GM19025 (cell line): ENCODE data around the gene HMMR.
"Not testable (repeated sequence)": the region's sequence is repeated elsewhere in the genome, so short reads cannot be mapped to it uniquely, and the experiment has no call there.

ENCODE experiments used
- ATAC-seq: cut with Tn5 transposase; IDR thresholded peaks from one replicate; pipeline ENCODE4 v1.9.1; 2021; ENCODE audit warnings: mild to moderate bottlenecking, low read depth, moderate library complexity; ENCODE audit not compliant: unreplicated experiment

Gene HMMR

DNA sequence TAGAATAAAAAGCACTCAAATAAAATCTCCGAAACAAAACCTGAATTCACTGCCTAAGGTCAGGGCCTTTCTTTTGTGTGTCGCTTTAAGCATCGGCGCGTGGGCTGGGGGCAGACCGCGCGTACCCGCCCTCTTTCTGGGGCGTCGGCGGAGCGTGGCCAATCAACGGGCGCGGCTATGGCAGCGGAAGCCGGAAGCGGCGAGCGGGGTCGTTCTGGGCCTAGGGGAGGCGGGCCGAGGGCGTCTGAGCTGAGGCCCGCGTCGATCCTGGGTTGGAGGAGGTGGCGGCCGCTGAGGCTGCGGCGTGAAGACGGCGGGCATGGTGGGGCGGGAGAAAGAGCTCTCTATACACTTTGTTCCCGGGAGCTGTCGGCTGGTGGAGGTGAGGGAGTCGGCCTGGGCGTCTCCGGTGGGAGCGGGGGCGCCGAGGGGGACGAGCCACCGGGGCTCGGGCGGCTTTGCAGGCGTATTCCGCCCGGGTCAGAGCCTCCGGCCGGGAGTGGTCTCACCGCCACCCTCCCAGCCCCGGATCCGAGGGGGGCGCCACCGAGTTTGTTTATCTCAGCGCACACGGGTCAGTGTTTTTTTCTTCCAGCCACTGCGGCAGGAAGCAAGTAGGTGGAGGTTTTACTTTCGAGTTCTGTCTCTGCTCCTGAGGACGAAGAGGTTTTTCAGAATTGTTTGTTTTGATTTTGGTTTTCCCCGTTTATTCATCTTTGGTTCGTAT, 45.1 kb downstream of the HMMR start, which contains the start of gene MAT2B:
TSS of gene MAT2B (plus strand) at position 252 of the 727 bp plus-strand sequence. CDS start at position 320, 68 bp downstream.
- ATAC-seq, result peak; percentile 89

DNA sequence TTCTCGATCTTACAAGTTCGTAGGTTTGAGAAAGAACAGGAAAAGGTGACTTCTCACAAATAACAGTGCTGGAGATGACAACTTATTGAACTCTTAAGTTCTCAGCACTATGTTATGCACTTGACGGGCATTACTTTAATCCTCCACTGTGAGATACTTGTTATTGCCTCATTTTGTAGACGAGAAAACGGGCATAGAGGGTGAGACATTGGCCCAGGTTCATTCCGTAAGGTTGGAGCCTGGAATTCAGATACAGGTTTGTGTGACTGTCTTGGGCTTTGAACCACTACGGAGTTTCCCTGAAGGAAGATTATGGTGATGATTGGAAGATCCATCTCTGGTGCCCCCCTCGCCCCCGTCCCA, 45.6 kb downstream of the HMMR start:
- peak; percentile 8 for ATAC-seq

DNA sequence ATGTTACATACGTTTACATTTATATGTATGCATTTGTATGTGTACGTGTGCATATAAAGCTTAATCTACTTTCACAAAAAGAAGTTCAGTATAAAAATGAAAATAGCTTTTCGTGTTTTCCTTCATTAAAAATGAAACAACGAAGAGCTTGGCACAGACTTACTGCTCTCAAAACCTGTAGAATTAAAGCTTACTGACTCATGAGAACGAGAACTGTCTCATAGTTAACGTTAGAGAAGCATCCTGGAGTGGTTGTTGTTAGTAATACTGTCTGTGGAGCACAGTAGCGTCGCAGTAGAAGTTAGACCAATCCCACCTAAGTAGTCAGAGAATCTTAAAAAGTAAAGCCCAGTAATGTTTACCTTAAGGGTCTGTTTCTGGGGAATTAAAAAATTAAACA, 46.3 kb downstream of the HMMR start:
- no peak for ATAC-seq

DNA sequence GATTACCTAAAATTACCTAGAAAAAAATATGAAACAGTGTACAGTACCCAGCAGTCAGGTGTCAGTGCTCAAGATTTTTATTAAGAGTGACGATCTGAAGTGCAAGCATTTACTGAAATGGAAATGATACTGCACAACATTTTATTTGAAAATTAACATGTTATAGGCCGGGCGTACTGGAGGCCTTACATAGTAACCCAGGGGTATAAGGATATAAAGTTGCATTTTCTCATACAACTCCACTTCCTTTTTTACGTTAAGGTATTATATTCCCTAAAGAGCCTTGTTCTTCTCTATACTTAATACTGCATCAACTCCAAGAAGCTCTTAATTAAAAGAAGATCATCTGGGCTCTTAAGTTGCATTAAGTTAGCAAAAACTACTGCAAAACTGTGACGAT, 48.3 kb downstream of the HMMR start:
- ATAC-seq, result no peak

DNA sequence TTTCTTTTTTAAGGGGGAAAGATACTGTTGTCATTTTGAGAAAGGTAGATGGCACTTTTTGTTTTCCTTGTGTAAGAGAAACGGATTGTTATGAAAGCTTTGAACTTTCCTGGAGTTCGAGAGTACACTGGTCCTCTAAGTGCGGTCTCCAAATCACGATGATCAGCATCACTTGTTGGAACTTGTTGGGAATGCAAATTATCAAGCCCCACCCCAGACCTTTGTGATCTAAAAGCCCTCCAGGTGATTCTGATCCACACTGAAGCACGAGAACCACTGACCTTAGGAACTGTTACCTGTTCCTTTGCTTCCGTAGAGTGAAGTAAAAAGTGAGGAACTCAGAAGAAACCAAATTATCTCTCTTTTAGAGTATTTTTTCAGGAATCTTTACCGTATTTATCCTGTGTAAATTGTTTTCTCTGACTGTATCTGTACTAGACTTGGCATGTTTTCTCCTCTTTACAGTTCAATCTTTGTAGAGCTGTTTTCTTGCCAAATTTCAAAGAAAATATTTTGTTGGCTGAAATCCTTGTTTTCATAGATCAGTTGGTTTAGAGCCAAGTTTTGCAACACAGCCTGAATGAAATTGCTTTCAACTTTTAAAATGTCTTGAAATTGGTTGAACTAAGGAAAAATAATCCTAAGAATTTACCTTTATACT, 49.0 kb downstream of the HMMR start:
- no peak for ATAC-seq

DNA sequence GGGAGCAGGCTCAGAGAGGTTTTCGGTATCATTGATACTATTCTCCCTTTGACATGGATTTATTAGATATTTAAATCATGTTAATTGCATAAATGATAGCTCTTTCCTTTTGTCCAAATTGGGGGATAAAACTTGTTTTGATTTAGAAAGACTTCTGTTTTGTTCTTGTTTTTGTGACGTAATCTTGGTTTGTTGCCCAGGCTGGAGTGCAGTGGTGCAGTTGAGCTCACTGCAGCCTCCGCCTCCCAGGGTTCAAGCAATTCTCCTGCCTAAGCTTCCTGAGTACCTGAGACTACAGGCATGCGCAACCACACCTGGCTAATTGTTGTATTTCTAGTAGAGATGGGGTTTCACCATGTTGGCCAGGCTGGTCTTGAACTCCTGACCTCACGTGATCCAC, 52.1 kb downstream of the HMMR start:
- no peak for ATAC-seq

DNA sequence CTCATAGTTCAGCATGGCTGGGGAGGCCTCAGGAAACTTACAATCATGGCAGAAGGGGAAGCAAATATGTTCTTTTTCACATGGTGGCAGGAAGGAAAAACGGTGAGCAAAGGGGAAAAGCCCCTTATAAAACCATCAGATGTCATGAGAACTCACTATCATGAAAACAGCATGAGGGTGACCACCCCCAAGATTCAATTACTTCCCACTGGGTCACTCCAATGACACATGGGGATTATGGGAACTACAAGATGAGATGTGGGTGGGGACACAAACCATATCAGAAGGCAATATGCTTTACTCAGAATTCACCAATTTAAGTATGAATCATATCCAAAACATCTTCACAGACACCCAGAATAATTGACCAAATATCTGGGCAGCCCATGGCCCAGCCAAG, 64.7 kb downstream of the HMMR start:
- no peak for ATAC-seq

DNA sequence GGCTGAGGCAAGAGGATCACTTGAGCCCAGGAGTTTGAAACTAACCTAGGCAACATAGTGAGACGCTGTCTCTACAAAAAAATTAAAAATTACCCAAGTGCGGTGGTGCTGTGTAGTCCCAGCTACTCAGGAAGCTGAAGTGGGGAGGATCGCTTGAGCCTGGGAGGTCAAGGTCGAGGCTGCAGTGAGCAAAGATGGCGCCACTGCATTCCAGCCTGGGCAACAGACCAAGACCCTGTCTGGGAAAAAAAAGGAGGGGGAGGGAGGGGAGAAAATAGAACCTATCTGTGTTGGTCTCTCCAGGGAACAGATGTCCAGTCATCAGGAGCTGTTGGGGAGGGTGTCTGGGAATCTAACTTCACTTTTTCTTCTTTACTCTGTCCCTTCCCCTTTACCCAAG, 69.3 kb downstream of the HMMR start:
- no peak for ATAC-seq

DNA sequence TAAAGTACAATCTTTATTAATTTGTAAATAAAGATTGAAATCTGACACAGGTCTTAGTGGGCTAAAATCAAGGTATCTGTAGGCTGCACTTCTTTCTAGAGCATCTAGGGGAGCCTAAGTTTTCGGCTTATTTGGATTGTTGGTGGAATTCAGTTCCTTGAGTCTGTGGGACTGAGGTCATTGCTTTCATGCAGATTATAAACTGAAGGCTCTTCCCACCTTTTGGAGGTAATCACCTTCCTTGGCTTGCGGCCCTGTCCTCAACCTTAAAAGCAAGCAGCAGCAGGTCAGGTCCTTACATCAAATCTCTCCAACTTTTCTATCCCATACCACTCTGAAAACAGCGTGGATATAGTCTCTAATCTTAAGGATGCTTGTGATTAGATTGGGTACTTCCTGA, 70.8 kb downstream of the HMMR start:
- no peak for ATAC-seq

DNA sequence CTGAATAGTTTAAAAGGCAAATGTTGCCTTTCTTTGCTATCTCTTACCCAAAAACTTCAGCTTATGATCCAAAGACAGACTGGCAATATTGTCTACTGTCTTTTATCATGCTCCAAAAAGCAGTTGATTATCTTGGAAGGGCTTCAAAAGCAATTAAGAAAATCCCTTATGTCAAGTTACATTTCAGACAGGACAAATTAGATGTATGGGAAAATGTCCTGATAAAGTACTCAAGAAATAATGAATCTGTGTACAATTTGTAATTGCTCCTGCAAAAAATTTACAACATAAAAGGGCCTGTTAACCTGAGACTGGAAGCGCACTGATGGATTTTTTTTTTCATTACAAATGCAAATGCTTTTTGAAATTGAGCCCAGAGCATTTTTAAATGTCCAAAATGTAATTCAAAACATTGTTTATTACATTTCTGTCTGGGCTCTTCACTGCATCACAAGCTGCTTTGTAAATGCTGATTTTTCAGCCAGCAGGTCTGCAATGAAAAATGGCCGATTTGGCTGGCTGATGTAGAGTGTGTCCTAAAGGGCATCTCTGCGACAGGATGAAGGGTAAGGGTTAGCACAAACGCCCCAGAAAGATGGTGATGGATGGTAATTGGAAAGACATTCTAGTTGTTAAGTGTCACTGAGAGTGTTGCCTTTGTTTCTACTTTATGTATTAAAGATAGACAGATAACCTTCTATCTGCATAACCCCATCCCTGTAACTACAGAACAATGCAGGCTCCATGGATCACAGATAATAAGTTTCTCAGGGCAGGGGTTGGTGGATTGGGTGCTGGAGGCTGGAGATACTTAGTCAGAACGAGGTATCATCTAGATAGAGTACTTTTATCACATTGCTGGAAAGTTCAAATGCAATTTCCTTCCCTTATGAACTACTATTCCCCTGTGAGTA, 72.0 kb downstream of the HMMR start:
- no peak for ATAC-seq

DNA sequence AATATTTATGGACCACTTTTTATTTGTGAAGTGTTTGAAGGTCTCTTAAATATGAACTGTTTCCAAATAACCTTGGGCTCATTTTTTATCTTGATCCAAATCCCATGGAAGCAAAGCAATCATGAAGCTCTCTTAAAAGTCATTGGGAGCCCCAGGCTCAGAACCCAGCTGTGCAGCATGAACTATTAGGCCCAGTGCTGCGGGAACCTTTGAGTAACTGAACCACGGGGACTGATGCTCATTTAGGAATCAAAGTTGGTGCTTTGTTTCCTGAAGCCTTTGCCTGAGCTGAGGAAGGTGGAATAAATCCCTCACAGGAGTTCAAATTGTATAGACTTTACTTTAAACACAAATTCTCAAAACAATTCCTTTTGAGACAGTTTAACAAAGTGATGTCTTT, 72.8 kb downstream of the HMMR start:
- no peak for ATAC-seq

DNA sequence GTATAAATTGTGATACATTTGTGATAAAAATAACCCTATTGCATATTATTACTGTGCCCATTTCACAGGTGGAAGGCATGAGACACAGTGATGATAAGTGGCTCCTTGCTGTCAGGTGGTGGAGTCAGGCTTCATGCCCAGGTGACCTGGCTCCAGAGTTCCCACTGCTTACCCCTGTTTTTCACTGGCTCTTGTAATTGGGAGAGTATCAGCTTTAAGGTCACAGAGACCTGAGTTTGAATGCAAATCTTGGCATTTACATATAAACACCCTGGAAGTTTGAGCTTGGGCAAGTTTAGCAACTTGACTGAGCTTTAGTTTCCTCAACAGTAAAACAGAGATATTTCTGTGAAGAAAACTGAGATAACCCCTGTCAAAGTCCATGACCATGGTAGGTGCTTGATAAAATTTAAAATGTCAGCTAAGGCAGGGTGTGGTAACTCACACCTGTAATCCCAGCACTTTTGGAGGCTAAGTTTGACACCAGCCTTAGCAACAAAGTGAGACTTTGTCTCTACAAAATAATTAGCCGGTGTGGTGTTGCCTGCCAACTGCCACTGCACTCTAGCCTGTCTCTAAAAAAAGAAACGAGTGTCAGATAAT, 74.2 kb downstream of the HMMR start:
- no peak for ATAC-seq

DNA sequence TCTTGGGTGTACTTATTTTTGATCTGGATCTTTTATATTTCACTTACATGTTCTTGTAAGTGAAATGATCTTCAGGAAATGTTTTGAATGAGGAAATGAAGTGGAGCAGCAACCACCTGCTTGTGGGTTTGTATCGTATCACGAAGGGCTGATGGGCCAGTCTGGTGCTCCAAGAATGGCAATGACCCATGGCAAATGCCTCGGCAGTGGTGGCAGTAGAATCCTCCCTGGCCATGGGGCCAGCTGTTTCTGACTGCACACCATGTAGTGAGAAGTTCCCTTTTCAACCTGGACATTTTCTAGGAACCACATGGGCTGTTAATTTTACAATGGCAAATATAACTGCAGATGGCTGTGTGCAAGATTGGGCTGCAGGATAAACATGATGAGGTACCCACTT, 74.9 kb downstream of the HMMR start:
- no peak for ATAC-seq

DNA sequence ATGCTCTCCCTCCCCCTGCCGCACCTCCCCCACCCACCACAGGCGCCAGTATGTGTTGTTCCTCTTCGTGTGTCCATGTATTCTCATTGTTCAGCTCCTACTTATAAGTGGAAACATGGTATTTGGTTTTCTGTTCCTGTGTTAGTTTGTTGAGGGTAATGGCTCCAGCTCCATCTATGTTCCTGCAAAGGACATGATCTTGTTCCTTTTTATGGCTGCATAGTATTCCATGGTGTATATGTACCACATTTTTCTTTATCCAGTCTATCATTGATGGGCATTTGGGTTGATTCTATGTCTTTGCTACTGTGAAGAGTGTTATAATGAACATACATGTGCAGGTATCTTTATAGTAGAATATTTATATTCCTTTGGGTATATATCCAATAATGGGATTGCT, 76.0 kb downstream of the HMMR start:
- ATAC-seq, result not testable (repeated sequence)

DNA sequence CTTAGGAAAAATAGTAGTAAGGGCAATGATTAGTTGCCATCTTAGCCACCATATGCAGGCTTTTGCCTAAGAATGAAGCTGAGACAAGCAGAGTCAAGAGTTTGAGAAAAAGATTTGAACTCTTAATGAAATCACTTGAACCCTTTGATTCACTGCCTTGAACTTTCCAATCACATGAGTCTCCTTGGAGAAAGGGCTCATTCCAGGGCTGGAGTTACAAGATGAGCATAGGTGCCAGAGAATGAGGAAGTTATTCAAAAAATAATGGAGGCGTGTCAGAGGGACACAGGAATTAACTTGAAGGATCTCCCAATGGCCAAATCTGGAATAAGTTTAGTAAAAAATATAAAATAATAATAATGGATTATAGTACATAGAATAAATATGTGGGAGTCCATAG, 80.3 kb downstream of the HMMR start:
- no peak for ATAC-seq
